ENCODE data around the gene FAAP100.

Gene FAAP100

GRCh38 chr17:81518785-81519283 lies 33.3 kb downstream of the FAAP100 start:
- DNase-seq (ENCODE audit: low read depth): no peak
- peak overlapping the region; percentile 24 for H3K4me3 ChIP-seq (replicated peaks; ENCODE audit: low read depth, low read length)
- TF ChIP-seq, protein P1, sequence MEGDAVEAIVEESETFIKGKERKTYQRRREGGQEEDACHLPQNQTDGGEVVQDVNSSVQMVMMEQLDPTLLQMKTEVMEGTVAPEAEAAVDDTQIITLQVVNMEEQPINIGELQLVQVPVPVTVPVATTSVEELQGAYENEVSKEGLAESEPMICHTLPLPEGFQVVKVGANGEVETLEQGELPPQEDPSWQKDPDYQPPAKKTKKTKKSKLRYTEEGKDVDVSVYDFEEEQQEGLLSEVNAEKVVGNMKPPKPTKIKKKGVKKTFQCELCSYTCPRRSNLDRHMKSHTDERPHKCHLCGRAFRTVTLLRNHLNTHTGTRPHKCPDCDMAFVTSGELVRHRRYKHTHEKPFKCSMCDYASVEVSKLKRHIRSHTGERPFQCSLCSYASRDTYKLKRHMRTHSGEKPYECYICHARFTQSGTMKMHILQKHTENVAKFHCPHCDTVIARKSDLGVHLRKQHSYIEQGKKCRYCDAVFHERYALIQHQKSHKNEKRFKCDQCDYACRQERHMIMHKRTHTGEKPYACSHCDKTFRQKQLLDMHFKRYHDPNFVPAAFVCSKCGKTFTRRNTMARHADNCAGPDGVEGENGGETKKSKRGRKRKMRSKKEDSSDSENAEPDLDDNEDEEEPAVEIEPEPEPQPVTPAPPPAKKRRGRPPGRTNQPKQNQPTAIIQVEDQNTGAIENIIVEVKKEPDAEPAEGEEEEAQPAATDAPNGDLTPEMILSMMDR (IDR thresholded peaks at IDR 0.05; ENCODE audit: low read length, missing control alignments): no peak

DNA sequence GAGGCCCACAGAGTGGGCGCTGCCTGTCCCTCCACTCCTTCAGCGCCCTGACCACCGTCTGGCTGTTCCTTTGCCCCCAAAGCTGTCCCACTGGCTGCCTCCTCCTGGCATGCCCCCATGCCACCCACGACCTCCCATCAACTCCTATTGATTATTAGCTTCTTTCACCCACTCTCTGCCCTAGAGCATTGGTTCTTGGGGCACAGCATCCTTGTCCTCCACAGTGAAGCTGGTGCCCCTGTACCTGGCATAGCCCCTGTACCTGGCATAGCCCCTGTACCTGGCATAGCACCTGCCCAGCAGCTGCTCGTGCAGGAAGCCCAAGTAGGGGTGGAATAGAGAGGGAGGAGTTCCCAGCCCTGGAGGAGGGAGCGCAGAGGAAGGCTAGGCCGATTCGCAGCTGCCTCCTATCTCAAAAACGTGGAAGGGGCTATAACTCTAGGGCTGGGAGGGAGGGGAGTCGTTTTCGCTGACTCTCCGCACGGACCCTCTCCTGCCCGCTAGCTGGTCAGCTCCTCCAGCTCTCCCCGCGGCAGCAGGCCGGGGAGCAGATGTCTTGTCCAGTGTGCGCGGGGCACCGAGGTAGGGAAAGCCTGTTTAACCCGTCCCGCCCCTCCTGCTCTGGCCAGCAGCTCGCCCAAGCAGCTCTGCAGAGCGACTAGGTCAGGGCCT lies 33.9 kb downstream of the FAAP100 start:
- peak overlapping the region; percentile 24 for H3K4me3 ChIP-seq (replicated peaks; ENCODE audit: low read depth, low read length)
- no peak for DNase-seq (ENCODE audit: low read depth)
- TF ChIP-seq, protein P1 (IDR thresholded peaks at IDR 0.05; ENCODE audit: low read length, missing control alignments): no peak

- TF ChIP-seq, protein P1 (IDR thresholded peaks at IDR 0.05; ENCODE audit: low read length, missing control alignments): no peak
- H3K4me3 ChIP-seq (replicated peaks; ENCODE audit: low read depth, low read length): no peak overlapping the region
- no peak for DNase-seq (ENCODE audit: low read depth)
Observed at GRCh38 chr17:81517339-81518112, 34.6 kb downstream of the FAAP100 start.

DNA sequence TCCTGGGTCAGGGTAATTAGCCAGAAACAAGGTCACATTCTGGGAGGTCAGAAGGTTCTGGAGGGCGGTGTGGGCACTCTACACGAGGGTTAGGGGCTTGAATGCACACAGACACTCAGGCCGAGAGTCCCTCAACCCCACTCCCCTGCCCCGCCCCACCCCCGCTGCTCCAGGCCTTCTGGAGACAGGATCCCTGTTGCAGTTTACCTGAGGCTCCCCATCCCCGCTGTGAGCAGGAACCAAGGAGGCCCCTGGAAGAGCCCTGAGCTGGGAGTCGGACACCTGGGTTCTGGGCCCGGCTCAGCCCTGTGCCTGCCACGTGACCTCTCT lies 35.2 kb downstream of the FAAP100 start:
- H3K4me3 ChIP-seq (replicated peaks; ENCODE audit: low read depth, low read length): peak overlapping the region; percentile 76
- TF ChIP-seq, protein P1 (IDR thresholded peaks at IDR 0.05; ENCODE audit: low read length, missing control alignments): no peak

GRCh38 chr17:81516439-81516838 lies 35.7 kb downstream of the FAAP100 start:
- DNase-seq (ENCODE audit: low read depth): no peak
- H3K4me3 ChIP-seq (replicated peaks; ENCODE audit: low read depth, low read length): peak overlapping the region; percentile 76

More for the DNA sequence above, 35.2 kb downstream of the FAAP100 start:
- no peak for DNase-seq (ENCODE audit: low read depth)

DNA sequence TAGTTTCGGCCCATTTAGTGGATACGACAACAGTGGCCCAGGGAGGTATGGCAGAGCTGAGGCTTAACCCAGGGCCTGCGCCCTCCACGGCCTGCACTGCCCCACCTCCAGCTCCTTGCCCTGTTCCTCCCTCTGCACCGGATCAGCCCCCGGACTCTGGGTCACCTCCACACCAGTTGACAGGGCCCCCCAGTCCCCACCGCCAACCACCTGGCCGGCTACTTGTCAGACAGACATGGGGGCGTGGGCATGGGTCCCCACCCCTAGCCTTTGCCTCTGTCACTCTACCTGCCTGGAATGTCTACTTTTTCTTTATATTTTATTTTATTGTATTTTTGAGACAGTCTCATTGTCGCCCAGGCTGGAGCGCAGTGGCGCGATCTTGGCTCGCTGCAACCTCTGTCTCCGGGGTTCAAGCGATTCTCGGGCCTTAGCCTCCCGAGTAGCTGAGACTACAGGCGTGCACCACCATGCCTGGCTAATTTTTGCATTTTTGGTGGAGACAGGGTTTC lies 36.6 kb downstream of the FAAP100 start:
- DNase-seq (ENCODE audit: low read depth): no peak
- TF ChIP-seq, protein P1 (IDR thresholded peaks at IDR 0.05; ENCODE audit: low read length, missing control alignments): no peak
- peak overlapping the region; percentile 76 for H3K4me3 ChIP-seq (replicated peaks; ENCODE audit: low read depth, low read length)

More at GRCh38 chr17:81516439-81516838, 35.7 kb downstream of the FAAP100 start:
- TF ChIP-seq, protein P1 (IDR thresholded peaks at IDR 0.05; ENCODE audit: low read length, missing control alignments): no peak

All from fibroblast of pulmonary artery (primary cell).